Stimulated activated CD8-positive, alpha-beta memory T cell treated with anti-CD3 and anti-CD28 coated beads, Interleukin-7, amount 100 ng/mL, for 48 hours (primary cell): ENCODE measurements around the gene FRMD4A.

ENCODE experiments used
- DNase-seq, 2 donors: peaks; one replicate each; pipeline ENCODE4 v3.0.0-alpha.2; 2020; ENCODE audit warnings: low read depth in 1 of 2; ENCODE audit errors: extremely low read depth in 1 of 2

Gene FRMD4A

DNA sequence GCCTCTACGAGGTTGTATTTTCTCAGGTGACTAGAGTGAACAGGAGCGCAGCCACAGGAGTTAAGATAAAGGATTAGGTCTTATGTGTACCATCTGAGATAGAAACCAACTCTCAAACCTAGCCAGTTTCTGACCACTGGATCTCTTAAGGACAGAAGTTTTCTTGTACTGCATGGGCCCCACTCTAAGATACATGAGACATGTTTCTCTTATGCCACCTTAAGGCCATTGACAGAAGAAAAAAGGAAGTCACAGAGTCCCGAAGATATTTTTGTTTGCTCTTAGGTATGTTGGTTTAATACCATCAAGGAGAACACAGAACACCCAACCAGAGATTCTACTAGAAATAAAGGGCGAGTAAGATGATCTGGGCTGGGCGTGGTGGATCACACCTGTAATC is 335.8 kb downstream of the FRMD4A start:
- no peak for DNase-seq

DNA sequence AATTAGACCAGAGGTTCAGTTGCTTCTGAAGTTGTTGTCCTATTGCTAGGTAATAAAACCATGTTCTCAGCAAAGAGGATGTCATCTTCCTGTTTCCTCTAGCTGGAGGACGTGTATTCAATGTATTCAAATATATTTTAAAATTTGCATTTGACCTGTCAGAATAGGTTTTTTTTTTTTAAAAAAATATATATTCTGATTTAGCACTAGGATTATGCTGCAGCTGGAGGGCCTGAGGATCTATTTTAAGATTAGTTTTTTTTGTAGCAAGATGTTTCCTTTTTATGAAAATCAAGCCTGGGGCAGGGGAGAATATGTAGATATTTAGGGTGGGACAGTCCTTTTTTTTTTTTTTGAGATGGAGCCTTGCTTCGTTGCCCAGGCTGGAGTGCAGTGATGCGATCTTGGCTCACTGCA is 337.0 kb downstream of the FRMD4A start:
- DNase-seq = no peak

DNA sequence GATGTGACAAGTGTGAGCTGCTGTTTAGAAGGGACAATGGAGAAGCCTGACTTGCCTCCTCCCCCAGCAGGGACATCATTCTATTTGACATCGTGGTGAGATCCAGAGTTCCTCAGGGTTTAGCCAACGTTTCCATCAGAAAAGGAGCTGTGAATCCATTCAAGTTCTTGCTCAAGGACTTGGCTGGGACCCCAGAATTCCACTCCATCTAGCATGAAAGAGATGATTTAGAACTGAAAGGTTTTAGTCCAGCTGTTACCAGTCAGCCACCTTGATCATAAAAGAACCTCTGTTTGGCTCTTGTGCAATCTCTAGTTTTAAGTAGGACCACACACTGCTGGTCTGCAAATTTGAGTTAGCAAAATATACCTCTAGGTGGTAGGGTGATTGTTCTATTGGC is 337.6 kb downstream of the FRMD4A start:
- DNase-seq = no peak

DNA sequence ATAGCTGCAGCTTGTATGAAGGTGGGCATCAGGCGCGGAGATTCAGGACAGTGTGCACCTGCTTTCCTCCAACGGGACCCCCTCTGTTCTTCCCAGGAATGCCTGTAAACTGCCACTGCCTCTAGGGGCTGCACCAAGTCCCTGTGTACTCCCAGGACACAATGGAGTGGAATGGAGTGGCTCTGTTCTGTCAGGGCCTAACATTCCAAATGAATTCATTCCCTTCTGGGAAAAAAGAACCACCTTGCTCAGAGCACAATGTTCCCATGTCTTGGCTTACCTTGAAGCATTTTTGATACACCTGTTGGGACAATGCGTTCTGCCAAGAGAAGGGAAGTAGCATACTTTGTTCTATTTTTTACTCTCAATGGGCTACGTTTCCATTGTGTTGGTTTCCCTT is 339.4 kb downstream of the FRMD4A start:
- DNase-seq = no peak

DNA sequence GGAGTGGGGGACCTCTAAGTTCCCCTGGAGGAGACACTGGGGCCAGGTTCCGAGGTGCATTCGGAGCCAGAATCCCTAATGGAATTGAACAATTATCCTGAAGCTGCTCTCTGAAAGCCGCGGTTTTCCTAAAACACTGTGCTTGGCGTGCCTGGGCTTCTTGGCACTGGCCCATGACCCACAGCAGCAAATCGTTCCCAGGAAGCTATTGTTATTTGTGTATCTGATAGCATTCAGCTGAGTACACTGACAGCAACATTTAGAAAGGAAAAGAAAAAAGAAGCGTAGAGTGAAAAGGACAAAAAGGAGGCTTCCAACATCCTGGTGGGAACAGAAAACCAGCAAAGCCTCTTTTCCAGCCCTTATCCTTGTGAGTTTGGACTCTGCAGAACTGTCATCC is 339.8 kb downstream of the FRMD4A start:
- no peak for DNase-seq

DNA sequence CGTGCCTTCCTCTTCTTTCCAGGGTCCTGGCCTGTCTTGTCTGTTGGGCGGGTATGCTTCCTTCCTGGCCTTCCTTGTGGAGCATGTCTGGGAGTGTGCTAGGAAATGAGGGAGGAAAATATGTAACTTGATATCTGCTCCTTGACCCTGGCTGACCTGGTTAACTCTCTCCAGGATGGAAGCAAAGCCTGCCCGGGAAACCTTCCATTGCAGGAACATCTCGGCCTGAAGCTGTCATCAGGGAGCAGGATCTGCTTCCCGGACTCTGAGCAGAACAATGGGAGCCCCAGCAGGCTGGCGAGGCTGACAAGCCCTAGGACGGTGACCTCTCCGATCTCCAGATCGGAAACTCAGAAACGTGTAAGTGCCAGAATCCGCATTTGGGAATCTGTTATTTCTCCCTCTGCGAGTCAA is 340.3 kb downstream of the FRMD4A start:
- DNase-seq = no peak

DNA sequence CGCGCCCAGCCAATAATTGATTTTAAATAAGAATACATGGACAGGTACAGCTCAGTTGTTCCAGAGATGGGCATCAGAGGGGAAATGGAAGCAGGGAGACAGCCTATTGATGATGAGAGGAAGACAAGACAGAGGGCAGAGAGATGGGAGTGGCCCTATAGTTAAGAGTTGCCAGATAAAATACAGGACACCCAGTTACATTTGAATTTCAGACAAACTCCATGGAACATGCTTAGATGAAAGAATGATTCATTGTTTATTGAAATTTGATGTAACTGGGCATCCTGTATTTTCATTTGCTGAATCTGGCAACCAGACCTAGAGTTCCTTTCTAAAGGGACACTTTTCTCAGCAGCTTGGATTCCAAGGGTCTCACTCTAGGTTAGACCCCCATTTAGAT is 341.1 kb downstream of the FRMD4A start:
- DNase-seq = no peak

- DNase-seq = no peak
Measured at GRCh38 chr10:13987446-13987845, 343.3 kb downstream of the FRMD4A start.

GRCh38 chr10:13984647-13985155 is 346.0 kb downstream of the FRMD4A start:
- no peak for DNase-seq

DNA sequence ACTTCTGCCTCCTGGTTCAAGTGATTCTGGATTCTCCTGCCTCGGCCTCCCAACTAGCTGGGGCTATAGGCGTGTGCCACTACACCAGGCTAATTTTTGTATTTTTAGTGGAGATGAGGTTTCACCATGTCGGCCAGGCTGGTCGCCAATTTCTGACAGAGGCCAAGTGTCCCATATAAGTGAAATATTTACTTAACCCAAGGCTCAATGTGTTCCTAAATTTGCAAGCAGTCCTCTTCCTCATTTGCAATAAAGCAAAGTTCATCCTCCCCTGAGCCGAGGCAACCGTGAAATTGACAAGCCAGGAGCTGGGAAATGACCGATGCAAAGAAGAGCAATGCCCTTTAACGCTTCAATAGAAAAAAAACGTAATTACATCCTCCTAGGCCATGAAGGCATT is 347.7 kb downstream of the FRMD4A start:
- DNase-seq = no peak

- no peak for DNase-seq
Measured at GRCh38 chr10:13978533-13979115, 352.1 kb downstream of the FRMD4A start.

DNA sequence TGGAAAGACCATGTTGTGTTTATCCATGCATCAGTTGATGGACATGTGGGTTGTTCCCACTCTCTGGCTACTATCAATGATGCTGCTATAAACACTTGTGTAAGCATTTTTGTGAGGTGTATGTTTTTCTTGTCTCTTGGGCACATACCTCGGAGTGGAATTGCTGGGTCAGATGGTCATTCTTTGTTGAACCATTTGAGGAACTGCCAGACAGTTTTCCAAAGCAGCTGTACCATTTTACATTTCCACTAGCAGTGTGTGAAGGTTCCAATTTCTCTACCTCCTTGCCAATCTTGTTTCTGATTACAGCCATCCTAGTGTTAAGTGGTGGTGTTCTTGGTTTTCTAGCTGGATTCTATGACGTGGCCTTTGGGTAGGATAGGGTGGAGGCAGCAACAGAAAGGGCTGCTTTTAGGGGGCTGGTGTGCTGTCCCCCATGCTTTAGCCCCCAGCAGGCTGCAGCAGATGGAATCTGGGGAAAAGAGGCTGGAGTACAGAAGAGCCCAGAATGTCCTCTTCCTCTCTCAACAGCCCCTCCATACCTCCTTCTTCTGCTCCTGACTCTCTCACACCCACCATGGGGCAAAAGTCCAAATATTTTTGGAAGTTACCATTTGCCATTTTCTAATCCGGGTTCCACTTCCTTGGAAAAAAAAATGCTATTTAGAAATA is 352.7 kb downstream of the FRMD4A start:
- DNase-seq = no peak

GRCh38 chr10:13973742-13974141 is 357.0 kb downstream of the FRMD4A start:
- no peak for DNase-seq

DNA sequence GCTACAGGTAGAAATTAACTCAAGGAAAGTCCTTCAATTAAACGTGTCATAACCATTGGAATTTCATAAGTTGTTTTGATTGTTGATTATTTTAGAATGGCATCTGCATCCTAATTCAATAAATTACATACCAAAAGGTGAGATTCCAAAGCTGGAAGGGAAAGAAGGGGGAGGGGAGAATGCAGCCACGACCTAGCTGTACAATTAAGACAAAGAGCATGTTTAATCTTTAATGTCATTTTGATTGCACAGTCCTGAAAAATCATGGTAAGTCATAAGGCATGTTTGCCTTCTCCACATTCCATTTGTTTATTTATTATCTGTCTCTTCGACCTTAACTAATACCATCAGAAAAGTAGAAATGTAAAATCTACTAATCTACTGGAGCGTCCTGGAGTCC is 358.1 kb downstream of the FRMD4A start:
- DNase-seq = no peak

DNA sequence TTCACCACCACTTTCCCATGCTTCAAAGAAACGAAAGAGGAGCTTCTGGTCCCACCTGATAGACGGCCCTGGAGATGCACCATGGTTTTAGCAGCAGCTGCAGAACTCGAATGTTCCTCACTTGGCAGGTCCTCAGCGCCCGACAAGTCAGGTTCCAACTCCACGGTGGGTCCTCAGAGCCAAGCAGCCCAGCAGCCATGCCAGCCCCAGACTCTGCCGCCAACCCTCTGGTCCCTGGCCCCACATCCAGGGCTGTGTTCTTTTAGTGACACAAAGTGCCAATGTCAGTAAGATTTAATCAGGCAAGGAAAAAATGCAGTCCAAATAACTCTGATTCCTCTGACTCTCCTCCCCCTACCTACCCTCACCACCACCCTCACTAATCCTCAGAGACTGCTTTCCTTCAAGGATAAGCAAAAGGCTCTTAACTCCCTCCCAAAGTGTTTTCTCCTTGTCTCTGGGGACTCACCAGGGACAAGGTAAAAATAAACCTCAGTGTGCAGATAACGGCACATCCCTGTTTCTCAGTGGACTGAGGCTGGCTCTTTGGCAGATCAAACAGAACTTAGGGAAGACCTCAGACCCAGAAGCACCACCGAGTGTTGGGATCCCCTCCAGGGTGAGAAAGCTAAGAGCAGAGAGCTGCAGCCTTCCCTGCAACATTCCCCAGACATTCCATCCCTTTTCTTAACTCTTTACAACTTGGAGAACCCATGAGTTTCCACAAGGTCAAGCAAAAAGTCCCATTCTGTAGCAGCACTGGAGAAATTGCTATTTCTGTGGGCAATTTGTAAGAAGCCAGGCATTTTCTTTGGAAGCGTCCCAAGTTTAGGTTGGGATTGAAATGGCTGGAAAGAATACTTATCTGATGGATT is 358.9 kb downstream of the FRMD4A start:
- no peak for DNase-seq

- no peak for DNase-seq
Measured at GRCh38 chr10:13970957-13971353, 359.8 kb downstream of the FRMD4A start.

GRCh38 chr10:13970236-13970956 is 360.3 kb downstream of the FRMD4A start:
- no peak for DNase-seq

- no peak for DNase-seq
Measured at GRCh38 chr10:13969792-13970140, 361.0 kb downstream of the FRMD4A start.

DNA sequence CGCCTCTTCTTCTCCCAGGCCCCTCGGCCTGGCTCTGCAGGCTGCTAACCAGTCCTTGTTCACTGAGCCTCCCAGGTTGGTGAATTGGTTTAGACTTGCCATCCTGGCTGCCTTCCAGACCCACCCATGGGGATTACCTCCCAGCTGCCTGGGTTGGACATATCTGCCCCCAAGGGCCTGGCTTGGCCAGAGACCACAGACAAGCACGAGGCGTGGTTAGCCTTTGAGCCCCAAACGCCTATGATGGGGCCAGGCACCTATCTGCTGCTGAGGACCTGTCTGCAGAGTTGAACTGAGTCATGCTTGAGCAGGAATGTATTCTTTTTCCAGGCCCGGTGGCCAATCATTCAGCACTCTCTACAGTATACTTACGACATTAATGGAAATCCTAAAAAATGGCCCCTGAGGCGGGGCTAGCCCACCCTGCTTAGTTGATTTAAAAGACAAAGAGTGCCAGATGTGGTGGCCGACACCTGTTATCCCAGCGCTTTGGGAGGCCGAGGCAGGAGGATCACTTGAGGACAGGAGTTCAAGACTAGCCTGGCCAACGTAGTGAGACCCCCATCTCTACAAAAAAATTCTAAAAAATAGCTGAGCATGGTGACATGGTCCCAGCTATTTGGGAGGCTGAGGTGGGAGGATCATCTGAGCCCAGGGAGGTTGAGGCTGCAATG is 361.5 kb downstream of the FRMD4A start:
- no peak for DNase-seq

- DNase-seq = no peak
Measured at GRCh38 chr10:13961853-13962252, 368.9 kb downstream of the FRMD4A start.

DNA sequence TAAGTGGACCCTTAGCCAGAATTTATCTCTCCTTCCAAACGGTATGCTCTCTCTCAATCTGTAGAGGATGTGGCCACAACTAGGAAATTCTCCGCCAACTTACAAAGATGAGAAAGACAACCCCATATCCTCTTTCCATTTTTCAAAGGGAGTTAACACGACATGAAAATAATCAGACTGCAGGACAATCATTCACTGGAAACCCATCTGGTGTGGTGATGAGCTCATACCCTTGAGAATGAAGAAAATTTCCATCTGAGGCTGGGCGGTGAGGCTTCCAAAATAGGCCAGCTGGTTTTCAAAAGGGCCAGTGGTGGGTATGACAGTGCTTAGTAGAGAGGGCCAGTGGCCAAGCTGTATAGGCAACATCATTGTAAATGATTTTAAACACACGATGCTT is 369.6 kb downstream of the FRMD4A start:
- DNase-seq = no peak
